Suprapubic skin (tissue), 4 donors: ENCODE measurements around the gene CARD16. TPM values are rescaled to one million over a fixed set of nuclear protein-coding genes. Genes with fewer than 3 reads are reported as not detected.
"Not testable (repeated sequence)": the region's sequence is repeated elsewhere in the genome, so short reads cannot be mapped to it uniquely, and the experiment has no call there.

ENCODE experiments used
- DNase-seq, 2 donors: peaks; one replicate each; pipeline ENCODE4 v3.0.0-alpha.2; 2019; ENCODE audit warnings: low spot score in 2 of 2
- H3K27ac ChIP-seq: fragments of 200-600 bp; sonication (generic); one replicate; pipeline ENCODE4 v1.5.1; 2019
- H3K27me3 ChIP-seq: fragments of 200-600 bp; sonication (generic); one replicate; pipeline ENCODE4 v1.5.1; 2019
- H3K36me3 ChIP-seq: fragments of 200-600 bp; sonication (generic); one replicate; pipeline ENCODE4 v1.5.1; 2019
- H3K4me1 ChIP-seq: fragments of 200-600 bp; sonication (generic); one replicate; pipeline ENCODE4 v1.5.1; 2019
- H3K4me3 ChIP-seq: fragments of 200-600 bp; sonication (generic); one replicate; pipeline ENCODE4 v1.5.1; 2019; ENCODE audit warnings: mild to moderate bottlenecking
- H3K9me3 ChIP-seq: fragments of 200-600 bp; sonication (generic); one replicate; pipeline ENCODE4 v1.5.1; 2019
- CTCF ChIP-seq, 2 donors: fragments of 200-600 bp in 1 of 2; fragments of 450-650 bp in 1 of 2; sonication (generic) in 1 of 2; IDR thresholded peaks; one replicate each; pipeline ENCODE4 v1.5.1; 2016 to 2019; ENCODE audit warnings: antibody characterized with exemption in 2 of 2, mild to moderate bottlenecking in 1 of 2, moderate library complexity in 1 of 2
- EP300 ChIP-seq: sonication (generic); formaldehyde crosslinking; IDR thresholded peaks from one replicate; pipeline ENCODE4 v1.6.1; 2017; ENCODE audit warnings: antibody characterized with exemption
- POLR2A ChIP-seq, 2 donors: fragments of 450-650 bp; IDR thresholded peaks; one replicate each; pipeline ENCODE4 v1.6.1; 2017; ENCODE audit warnings: antibody characterized with exemption in 2 of 2, mild to moderate bottlenecking in 2 of 2, moderate library complexity in 2 of 2
- POLR2AphosphoS5 ChIP-seq, 3 donors: sonication (generic); formaldehyde crosslinking; IDR thresholded peaks; one replicate each; pipeline ENCODE4 v1.6.1; 2017; ENCODE audit warnings: antibody characterized with exemption in 3 of 3
- WGBS: methylation state at CpG from one replicate; pipeline ENCODE4 v1.1.5; 2018; 5-methylcytosine and 5-hydroxymethylcytosine counted together
- total RNA-seq, 4 donors: library from RNA; depleted of rRNA; stranded (reverse); fragments of >200 nt; gene quantifications; one replicate each; pipeline ENCODE4 v1.1.0, GENCODE V29; 2016

The CARD16 gene
- total RNA-seq, 4 donors from 2014 or later: 1.6 to 9.0 (median 3.5) TPM

DNA sequence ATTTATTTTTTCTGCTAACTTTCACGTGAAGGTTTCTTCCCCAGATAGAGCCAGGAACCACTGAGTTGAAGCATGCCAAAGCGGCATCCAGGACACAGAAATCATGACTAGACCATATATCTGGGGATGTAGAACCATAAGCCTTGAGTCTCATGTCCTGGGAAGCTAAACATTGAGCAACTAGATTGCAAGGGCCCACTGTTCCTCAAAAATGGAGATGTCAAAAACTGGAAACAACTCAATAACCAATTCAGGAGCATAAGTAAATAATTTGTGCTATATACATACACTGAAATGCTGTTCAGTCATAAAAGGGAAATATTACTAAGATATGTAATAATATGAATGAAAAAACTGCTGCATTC is 29.0 kb upstream of the CARD16 start:
- Histone ChIP-seq H3K36me3 (no peaks in the 10 kb centered on the region), H3K27me3 (no peaks in the 10 kb centered on the region), H3K4me3 (no peak overlapping the region), H3K27ac (no peak overlapping the region), H3K9me3 (no peaks in the 10 kb centered on the region), H3K4me1 (no peaks in the 10 kb centered on the region)
- DNase-seq: no peak
- no peak for TF ChIP-seq CTCF (IDR thresholded peaks at IDR 0.05)
- TF ChIP-seq POLR2A (IDR thresholded peaks at IDR 0.05): no peak
- no peak for TF ChIP-seq EP300
- TF ChIP-seq POLR2AphosphoS5 (IDR thresholded peaks at IDR 0.05): no peak
- 91% methylated on average over 2 of the region's 2 CpGs for WGBS

GRCh38 chr11:105073456-105074165 is 28.5 kb upstream of the CARD16 start:
- 97% methylated on average over 1 of the region's 1 CpG for WGBS
- Histone ChIP-seq H3K4me1 (no peaks in the 10 kb centered on the region), H3K27ac (no peak overlapping the region), H3K9me3 (no peaks in the 10 kb centered on the region), H3K4me3 (no peak overlapping the region), H3K36me3 (no peaks in the 10 kb centered on the region), H3K27me3 (no peaks in the 10 kb centered on the region)
- no peak for TF ChIP-seq EP300
- DNase-seq: no peak

DNA sequence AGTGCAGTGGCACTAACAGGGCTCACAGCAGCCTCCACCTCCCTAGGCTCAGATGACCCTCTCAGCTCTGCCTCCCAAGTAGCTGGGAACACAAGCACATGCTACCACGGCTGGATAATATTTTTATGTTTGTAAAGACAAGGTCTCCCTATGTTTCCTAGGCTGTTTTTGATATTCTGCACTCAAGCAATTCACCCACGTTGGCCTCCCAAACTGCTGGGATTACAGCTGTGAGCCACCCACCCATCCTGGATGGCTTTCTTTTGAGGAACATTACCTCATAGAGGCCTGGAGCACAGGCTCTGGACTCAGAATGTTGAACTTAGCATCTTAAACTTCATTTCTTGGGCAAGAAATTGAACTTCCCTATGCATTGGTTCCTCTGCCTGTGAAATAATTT is 26.9 kb upstream of the CARD16 start:
- H3K27me3 ChIP-seq, H3K9me3 ChIP-seq, H3K4me3 ChIP-seq, DNase-seq, H3K36me3 ChIP-seq, H3K27ac ChIP-seq, H3K4me1 ChIP-seq: not testable (repeated sequence)
- 39% methylated on average over 2 of the region's 2 CpGs for WGBS

- H3K36me3 ChIP-seq: no peaks in the 10 kb centered on the region
- no peak for DNase-seq
- no peak overlapping the region for H3K27ac ChIP-seq
- TF ChIP-seq EP300 (no peak), POLR2AphosphoS5 (IDR thresholded peaks at IDR 0.05) (no peak), POLR2A (IDR thresholded peaks at IDR 0.05) (no peak), CTCF (IDR thresholded peaks at IDR 0.05) (no peak)
- H3K4me1 ChIP-seq: no peaks in the 10 kb centered on the region
- H3K27me3 ChIP-seq: no peaks in the 10 kb centered on the region
- 35% methylated on average over 4 of the region's 4 CpGs for WGBS
- H3K9me3 ChIP-seq: no peaks in the 10 kb centered on the region
- H3K4me3 ChIP-seq: peak overlapping the region; percentile 27
Observed at GRCh38 chr11:105071089-105071732, 26.1 kb upstream of the CARD16 start.

GRCh38 chr11:105070306-105070705 is 25.2 kb upstream of the CARD16 start:
- Histone ChIP-seq H3K4me1 (no peaks in the 10 kb centered on the region), H3K27me3 (no peaks in the 10 kb centered on the region), H3K9me3 (no peaks in the 10 kb centered on the region), H3K36me3 (no peaks in the 10 kb centered on the region), H3K27ac (no peak overlapping the region), H3K4me3 (peak overlapping the region; percentile 27)
- WGBS: 74% methylated on average over 4 of the region's 4 CpGs
- TF ChIP-seq POLR2AphosphoS5 (IDR thresholded peaks at IDR 0.05) (no peak), POLR2A (IDR thresholded peaks at IDR 0.05) (no peak), EP300 (no peak), CTCF (IDR thresholded peaks at IDR 0.05) (no peak)
- no peak for DNase-seq

GRCh38 chr11:105069749-105070148 is 24.6 kb upstream of the CARD16 start:
- H3K27me3 ChIP-seq, H3K4me3 ChIP-seq, H3K9me3 ChIP-seq, H3K36me3 ChIP-seq, H3K4me1 ChIP-seq, H3K27ac ChIP-seq, DNase-seq: not testable (repeated sequence)
- 65% methylated on average over 2 of the region's 2 CpGs for WGBS

DNA sequence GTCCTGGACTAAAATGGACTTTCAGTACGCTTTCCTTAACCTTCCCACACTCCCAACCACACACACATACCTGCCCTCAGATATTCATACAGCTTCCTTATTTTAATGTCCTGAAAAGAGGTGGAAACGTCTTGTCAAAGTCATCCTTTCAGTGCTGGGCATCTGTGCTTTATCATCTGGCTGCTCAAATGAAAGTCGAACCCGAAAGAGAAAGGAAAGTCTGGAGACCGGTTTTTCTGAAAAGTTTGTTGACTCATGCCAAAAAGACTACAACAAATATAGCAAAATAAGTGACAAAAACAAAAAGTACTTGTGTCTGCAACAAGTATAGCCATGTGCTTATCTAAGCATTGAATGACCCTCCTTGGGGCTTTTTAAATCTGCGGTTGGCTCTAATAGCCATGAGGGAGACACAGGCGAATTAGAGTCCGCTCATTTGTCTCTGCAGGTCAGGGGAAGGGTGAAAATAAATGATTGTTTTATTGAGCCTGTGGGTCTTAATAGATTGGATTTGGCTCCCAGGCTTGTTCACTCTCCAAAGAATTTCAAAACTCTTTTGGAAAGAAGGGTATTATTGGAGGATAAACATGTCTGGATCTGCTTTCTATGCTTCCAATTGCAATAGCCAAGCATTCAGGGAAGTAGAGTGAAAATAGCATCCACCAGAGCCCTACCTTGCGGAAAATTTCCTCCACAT is 18.3 kb upstream of the CARD16 start:
- 45% methylated on average over 9 of the region's 9 CpGs for WGBS
- not testable (repeated sequence) for H3K9me3 ChIP-seq, DNase-seq, H3K27me3 ChIP-seq, H3K4me1 ChIP-seq, H3K36me3 ChIP-seq, H3K27ac ChIP-seq, H3K4me3 ChIP-seq
